ENCODE data around the gene RRBP1.

RRBP1 gene

DNA sequence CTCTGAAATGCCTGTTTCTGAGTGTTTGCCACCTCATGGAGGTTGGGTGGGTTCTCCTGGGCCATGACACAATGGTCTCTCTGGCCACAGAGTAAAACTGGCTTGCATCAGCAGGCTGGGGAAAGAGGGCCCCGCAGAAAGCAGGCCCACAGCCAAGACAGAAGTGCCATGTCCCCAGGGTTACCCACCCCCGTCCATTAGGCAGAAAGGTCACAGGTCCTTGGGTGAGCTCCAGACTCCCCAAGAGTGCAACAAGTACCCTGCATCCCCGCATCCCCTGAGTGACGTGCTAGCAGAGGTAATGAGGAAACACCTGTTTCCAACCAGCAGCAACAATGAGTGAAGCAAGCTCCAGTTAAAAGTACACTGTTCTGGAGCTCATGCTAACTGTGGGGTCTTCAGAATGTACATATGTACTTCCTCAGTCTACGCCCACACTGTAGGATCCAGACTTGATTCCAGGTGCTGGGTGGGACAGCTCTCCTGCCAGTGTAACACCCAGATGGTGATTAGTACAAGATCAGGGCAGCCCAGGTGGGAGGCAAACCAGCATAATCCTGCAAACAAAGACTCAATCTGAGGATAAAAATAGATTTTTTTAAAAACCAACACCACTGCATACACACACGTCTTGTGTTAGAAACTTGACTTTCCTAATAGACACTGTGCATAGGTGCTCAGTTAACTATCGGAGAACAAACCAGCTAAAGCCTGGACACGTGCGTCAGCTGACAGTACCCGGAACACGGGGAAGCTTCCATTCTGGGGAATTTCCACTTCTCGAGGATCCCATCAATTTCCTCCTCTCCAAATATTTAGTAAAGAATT lies 31.5 kb downstream of the RRBP1 start:
- Mint-ChIP-seq H3K4me3 (peak overlapping the region; percentile 6), H3K9me3 (no peaks in the 10 kb centered on the region), H3K36me3 (ENCODE audit: low read depth) (peaks cover 11% of the 10 kb centered on the region), H3K4me1 (peaks cover 64% of the 10 kb centered on the region), H3K27ac (peak overlapping the region; percentile 51), H3K27me3 (ENCODE audit: low read depth, poor library complexity) (no peaks in the 10 kb centered on the region)
- TF ChIP-seq, protein P1, sequence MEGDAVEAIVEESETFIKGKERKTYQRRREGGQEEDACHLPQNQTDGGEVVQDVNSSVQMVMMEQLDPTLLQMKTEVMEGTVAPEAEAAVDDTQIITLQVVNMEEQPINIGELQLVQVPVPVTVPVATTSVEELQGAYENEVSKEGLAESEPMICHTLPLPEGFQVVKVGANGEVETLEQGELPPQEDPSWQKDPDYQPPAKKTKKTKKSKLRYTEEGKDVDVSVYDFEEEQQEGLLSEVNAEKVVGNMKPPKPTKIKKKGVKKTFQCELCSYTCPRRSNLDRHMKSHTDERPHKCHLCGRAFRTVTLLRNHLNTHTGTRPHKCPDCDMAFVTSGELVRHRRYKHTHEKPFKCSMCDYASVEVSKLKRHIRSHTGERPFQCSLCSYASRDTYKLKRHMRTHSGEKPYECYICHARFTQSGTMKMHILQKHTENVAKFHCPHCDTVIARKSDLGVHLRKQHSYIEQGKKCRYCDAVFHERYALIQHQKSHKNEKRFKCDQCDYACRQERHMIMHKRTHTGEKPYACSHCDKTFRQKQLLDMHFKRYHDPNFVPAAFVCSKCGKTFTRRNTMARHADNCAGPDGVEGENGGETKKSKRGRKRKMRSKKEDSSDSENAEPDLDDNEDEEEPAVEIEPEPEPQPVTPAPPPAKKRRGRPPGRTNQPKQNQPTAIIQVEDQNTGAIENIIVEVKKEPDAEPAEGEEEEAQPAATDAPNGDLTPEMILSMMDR (IDR thresholded peaks at IDR 0.05) = no peak
- no peak for DNase-seq

DNA sequence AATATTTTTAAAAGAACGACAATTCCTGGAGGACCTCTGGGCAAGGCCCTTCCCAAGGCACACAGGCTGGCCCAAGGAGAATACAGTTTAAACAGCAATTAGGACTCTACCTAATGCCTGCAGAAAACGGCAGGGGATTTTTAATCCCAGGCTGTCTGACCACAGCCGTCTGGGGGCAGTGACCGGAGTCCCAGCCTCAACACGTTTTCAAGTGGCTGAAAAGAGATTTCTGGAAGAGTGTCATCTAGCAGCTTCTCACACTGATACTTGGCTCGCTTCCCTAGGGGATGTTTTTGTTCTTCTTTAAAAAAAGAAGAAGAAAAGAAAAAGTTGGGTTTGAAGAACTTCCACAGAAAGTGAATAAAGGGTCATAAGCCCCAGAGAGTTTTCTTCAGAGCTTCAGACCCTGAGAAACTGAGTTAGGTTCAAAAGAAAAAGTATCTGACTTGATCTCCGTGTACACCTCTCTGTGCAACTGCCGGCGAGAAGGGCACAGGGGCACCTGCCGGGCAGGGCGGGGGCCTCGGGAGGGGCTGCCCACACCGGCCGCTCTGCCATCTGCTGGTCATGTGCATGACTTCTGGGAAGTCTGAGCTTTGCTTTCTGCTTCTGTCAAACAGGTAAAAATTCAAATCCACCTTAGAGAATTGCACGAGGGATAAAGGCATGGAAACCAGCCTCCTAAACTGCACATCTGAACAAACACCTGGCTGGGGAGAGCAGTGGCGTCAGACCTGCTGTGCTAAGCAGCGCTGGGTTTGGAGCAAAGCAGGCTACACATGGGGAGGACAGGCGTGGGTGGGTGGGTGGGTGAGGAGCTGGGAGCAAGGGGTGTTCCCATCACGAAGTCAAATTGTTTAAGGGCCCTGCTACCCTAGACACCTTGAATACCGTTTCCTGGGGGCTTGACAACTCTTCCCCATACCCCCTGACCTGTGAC lies 33.0 kb downstream of the RRBP1 start:
- H3K27me3 Mint-ChIP-seq (ENCODE audit: low read depth, poor library complexity) = no peaks in the 10 kb centered on the region
- DNase-seq = no peak
- H3K9me3 Mint-ChIP-seq = no peaks in the 10 kb centered on the region
- H3K27ac Mint-ChIP-seq = no peak overlapping the region
- H3K36me3 Mint-ChIP-seq (ENCODE audit: low read depth) = peaks cover 2% of the 10 kb centered on the region
- H3K4me1 Mint-ChIP-seq = peaks cover 78% of the 10 kb centered on the region
- TF ChIP-seq, protein P1 (IDR thresholded peaks at IDR 0.05) = peak; percentile 27
- H3K4me3 Mint-ChIP-seq = no peak overlapping the region

DNA sequence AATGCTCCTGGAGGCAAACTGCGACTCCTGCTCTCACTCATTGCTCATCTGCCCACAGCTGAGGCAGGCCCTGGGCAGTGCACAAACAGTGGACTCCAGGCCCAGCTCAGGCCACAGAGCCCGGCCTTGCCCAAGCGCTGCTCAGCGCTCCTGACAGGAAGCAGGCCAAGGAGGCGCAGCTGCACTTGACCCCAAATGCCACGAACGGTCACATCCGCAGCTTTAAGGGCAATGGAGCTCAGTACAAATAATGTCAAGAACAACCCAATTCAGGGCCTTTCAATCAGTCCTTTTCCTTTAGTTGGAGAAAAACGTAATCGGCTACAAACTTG lies 33.8 kb downstream of the RRBP1 start:
- no peak for DNase-seq
- Mint-ChIP-seq H3K27ac (peak overlapping the region; percentile 69), H3K27me3 (ENCODE audit: low read depth, poor library complexity) (no peaks in the 10 kb centered on the region), H3K4me3 (no peak overlapping the region), H3K36me3 (ENCODE audit: low read depth) (no peaks in the 10 kb centered on the region), H3K9me3 (no peaks in the 10 kb centered on the region), H3K4me1 (peaks cover 86% of the 10 kb centered on the region)
- TF ChIP-seq, protein P1 (IDR thresholded peaks at IDR 0.05) = no peak

DNA sequence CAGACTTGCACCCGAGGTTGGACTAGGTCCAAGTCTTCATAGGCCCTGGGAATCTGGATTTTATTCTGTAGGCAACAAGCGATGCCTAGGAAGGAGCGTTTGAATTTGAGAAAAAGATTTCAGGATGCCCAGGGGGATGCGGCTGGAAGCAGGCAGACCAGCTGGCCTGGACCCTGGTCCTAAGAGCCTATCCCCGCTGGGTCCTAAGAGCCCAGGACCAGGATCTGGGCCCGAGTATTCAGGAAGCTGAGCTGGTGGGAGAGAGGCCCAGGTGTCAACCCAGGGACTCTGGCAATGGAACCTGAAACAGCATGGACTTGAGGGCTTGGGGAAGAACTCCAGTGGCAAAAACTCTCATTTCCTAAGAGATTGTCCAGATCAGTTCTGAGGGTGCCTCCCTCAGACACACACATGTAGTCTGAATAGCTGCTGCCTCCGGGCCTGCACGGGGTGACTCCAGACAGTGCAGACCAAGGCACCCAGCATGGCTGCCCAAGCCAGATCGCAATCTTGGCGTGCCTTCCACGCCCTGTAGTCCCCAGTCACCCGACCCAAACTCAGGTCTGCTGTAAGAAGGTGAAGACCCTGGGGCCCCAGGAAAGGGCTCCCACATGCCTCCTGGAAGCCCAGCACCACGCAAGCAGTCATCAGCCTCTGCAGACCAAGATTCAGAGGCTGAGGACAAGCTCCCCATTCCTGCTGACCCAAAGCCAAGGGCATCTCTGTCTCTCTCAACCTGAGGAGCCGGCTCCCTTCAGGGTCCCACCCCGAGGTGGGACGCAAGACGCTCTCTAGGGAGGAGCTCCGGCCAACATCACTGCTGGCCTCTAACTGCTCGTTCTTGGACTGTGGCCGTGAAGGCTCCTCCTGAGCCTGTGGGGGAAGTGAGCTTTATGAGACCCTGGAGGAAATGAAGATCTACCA lies 34.4 kb downstream of the RRBP1 start:
- Mint-ChIP-seq H3K27ac (peak overlapping the region; percentile 69), H3K36me3 (ENCODE audit: low read depth) (no peaks in the 10 kb centered on the region), H3K4me1 (peaks cover 92% of the 10 kb centered on the region), H3K27me3 (ENCODE audit: low read depth, poor library complexity) (no peaks in the 10 kb centered on the region), H3K4me3 (no peak overlapping the region), H3K9me3 (no peaks in the 10 kb centered on the region)
- no peak for DNase-seq
- TF ChIP-seq, protein P1 (IDR thresholded peaks at IDR 0.05) = no peak

DNA sequence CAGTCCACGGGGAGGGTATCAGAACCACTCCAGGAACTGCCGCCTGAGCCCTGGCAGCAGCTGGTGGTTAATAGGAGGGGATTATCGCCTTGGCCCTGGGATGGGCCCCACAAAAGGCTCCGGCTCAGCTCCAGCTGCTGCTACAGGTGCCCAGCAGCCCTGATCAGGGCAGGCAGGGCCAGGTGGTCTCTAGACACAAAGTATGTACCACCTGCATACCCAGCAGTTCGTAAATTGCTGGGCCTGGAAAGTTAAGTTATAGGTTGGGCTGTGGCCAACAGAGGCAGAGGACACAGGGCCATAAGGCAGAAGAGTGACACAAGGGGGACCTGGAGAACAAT lies 35.1 kb downstream of the RRBP1 start:
- Mint-ChIP-seq H3K9me3 (no peaks in the 10 kb centered on the region), H3K4me1 (peaks cover 88% of the 10 kb centered on the region), H3K4me3 (no peak overlapping the region), H3K27ac (no peak overlapping the region), H3K36me3 (ENCODE audit: low read depth) (no peaks in the 10 kb centered on the region), H3K27me3 (ENCODE audit: low read depth, poor library complexity) (no peaks in the 10 kb centered on the region)
- TF ChIP-seq, protein P1 (IDR thresholded peaks at IDR 0.05) = no peak
- no peak for DNase-seq
